Adrenal gland (tissue), 12 donors: ENCODE data around the gene SEPTIN14. TPM values are rescaled to one million over a fixed set of nuclear protein-coding genes. Genes with fewer than 3 reads are reported as not detected.
"Not testable (repeated sequence)": the region's sequence is repeated elsewhere in the genome, so short reads cannot be mapped to it uniquely, and the experiment has no call there.

Source experiments
- DNase-seq, 7 donors: peaks; one replicate each; pipeline ENCODE4 v3.0.0-alpha.2; 2019 to 2020
- H3K27ac ChIP-seq, 5 donors: fragments of 200-600 bp; sonication (generic) in 4 of 5; 1 replicate in 3 of 5; 2 replicates in 2 of 5; pipeline versions ENCODE4 v1.5.1 to v1.8.0; 2016 to 2020; ENCODE audit warnings: mild to moderate bottlenecking in 1 of 5
- H3K27me3 ChIP-seq: fragments of 200-600 bp; 2 replicates; pipeline ENCODE4 v1.8.0; 2021
- H3K36me3 ChIP-seq, 2 donors: fragments of 200-600 bp; replicated peaks in 1 of 2; 1 replicate in 1 of 2; 2 replicates in 1 of 2; pipeline versions ENCODE4 v1.5.1 to v1.8.0; 2018 to 2022
- H3K4me1 ChIP-seq, 2 donors: fragments of 200-600 bp; replicated peaks in 1 of 2; 1 replicate in 1 of 2; 2 replicates in 1 of 2; pipeline versions ENCODE4 v1.5.1 to v1.8.0; 2018 to 2021
- H3K4me3 ChIP-seq, 4 donors: fragments of 200-600 bp; sonication (generic) in 3 of 4; one replicate each; pipeline ENCODE4 v1.5.1; 2016 to 2018
- H3K9me3 ChIP-seq, 3 donors: fragments of 200-600 bp; sonication (generic) in 1 of 3; replicated peaks in 1 of 3; 1 replicate in 2 of 3; 2 replicates in 1 of 3; pipeline versions ENCODE4 v1.5.1 to v1.8.0; 2016 to 2021
- POLR2A ChIP-seq, 2 donors: fragments of 450-650 bp; IDR thresholded peaks; one replicate each; pipeline ENCODE4 v1.6.1; 2017; ENCODE audit warnings: antibody characterized with exemption in 2 of 2, mild to moderate bottlenecking in 2 of 2, moderate library complexity in 1 of 2
- WGBS, 4 donors: extraction: QIAGEN DNeasy Blood & Tissue Kit in 2 of 4; methylation state at CpG; one replicate each; pipeline versions ENCODE4 v1.1.5 to v1.1.7; 2013 to 2017; 5-methylcytosine and 5-hydroxymethylcytosine counted together
- intact Hi-C, 2 donors: fragments of 100-400 bp; cut with DNase I; formaldehyde crosslinking; loops; one replicate each; pipeline versions ENCODE4 v1.14.1 to v1.15.0; 2022 to 2023
- polyA plus RNA-seq, 3 donors: library from polyadenylated mRNA; stranded (reverse); fragments of 200-250 nt in 2 of 3; fragments of 350-450 nt in 1 of 3; fragmentation: Illumina TruSeq in 1 of 3; extraction: RNeasy Lipid Tissue Mini Kit (QIAGEN cat#74804) in 1 of 3; gene quantifications; one replicate each; pipeline ENCODE4 v1.2.3, GENCODE V29; 2013 to 2014
- total RNA-seq, 9 donors: library from RNA; depleted of rRNA in 4 of 9; stranded (reverse); fragments of >200 nt in 4 of 9; fragments of 120-200 nt in 1 of 9; fragmentation: NEBNext Ultra II Directional in 1 of 9; extraction: Animal tissue kit (Norgen Biotek cat#: 25700) in 1 of 9; gene quantifications; one replicate each; pipeline versions ENCODE4 v1.1.0 to v1.2.4, GENCODE V29; 2013 to 2023
- TF ChIP-seq, protein P1 (sequence below), 6 experiments: fragments of 450-650 bp in 4 of 6; fragments of 200-600 bp in 2 of 6; sonication (generic) in 1 of 6; IDR thresholded peaks; 1 replicate in 5 of 6; 2 replicates in 1 of 6; pipeline versions ENCODE4 v1.5.1 to v1.8.0; 2016 to 2021; ENCODE audit warnings: antibody characterized with exemption in 6 of 6, mild to moderate bottlenecking in 2 of 6, moderate library complexity in 1 of 6
- donor health status: healthy with polysubstance abuse.
- donor health status: Bipolar disorder and iron deficiency.
- donor health status: DM: yes; HTN: yes; CAD: no.
- donor health status: DM: no; HTN: no; CAD: no.
- donor health status: DM: no; HTN: no; CAD: no.
- donor health status: DM: yes; HTN: yes; CAD: no.

Gene SEPTIN14
- total and polyA plus RNA-seq, 12 donors, result not detected

DNA sequence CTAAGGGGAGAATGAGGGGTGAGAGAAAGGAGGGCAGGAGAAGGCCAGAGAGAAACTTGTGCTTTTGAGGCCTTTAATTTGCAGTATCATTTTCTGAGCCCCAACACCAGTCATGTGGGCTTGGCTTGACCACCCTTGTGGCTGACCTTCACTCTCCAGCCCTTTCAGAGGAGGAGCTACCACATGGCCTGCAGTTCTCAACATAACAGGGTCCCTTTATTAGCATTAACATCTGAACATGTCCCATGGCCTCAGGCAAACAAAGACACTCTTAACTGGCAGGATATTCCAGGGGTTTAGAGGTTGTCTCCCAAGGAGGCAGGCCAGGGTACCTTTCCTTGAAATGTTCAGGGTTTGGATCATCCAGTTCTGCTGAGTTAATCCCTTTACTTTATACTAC is 31.4 kb upstream of the SEPTIN14 start:
- Histone ChIP-seq H3K27me3 (no peaks in the 10 kb centered on the region), H3K27ac (no peak overlapping the region), H3K36me3 (no peaks in the 10 kb centered on the region), H3K4me1 (no peaks in the 10 kb centered on the region), H3K4me3 (no peak overlapping the region), H3K9me3 (no peaks in the 10 kb centered on the region)
- DNase-seq, result no peak
- TF ChIP-seq, protein P1, sequence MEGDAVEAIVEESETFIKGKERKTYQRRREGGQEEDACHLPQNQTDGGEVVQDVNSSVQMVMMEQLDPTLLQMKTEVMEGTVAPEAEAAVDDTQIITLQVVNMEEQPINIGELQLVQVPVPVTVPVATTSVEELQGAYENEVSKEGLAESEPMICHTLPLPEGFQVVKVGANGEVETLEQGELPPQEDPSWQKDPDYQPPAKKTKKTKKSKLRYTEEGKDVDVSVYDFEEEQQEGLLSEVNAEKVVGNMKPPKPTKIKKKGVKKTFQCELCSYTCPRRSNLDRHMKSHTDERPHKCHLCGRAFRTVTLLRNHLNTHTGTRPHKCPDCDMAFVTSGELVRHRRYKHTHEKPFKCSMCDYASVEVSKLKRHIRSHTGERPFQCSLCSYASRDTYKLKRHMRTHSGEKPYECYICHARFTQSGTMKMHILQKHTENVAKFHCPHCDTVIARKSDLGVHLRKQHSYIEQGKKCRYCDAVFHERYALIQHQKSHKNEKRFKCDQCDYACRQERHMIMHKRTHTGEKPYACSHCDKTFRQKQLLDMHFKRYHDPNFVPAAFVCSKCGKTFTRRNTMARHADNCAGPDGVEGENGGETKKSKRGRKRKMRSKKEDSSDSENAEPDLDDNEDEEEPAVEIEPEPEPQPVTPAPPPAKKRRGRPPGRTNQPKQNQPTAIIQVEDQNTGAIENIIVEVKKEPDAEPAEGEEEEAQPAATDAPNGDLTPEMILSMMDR (IDR thresholded peaks at IDR 0.05), result no peak
- TF ChIP-seq POLR2A (IDR thresholded peaks at IDR 0.05), result no peak
- intact Hi-C loops, result no loop called here

DNA sequence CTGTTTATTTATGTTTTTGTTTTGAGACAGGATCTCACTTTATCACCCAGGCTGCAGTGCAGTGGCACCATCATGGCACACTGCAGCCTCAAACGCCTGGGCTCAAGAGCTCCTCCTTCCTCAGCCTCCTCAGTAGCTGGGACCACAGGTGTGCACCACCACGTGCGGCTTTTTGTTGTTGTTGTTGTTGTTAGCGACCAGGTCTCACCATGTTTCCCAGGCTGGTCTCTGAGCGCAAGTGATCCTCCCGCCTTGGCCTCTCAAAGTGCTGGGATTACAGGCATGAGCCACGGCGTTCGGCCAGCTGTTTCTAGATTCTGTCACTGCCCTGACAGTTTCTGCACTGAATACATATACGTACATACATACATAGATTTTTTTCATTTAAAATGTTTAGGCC is 25.8 kb upstream of the SEPTIN14 start:
- Histone ChIP-seq H3K4me3 (peak overlapping the region in 1 of 4 donors; percentile 55), H3K27ac (peak overlapping the region in 1 of 5 donors; percentile 63)
- not testable (repeated sequence) for H3K36me3 ChIP-seq, H3K27me3 ChIP-seq, H3K9me3 ChIP-seq, H3K4me1 ChIP-seq
- peak in 2 of 7 donors; percentile 2 to 51 for DNase-seq
- WGBS, 4 donors, result 72 to 80% (median 75%) methylated on average over 10 of the region's 10 CpGs
- intact Hi-C loops, result loop anchor here in 1 of 2 donors (5.0 kb wide), 1 partner anchor 74 kb away; the partner anchor contains the start of gene NIPSNAP2

DNA sequence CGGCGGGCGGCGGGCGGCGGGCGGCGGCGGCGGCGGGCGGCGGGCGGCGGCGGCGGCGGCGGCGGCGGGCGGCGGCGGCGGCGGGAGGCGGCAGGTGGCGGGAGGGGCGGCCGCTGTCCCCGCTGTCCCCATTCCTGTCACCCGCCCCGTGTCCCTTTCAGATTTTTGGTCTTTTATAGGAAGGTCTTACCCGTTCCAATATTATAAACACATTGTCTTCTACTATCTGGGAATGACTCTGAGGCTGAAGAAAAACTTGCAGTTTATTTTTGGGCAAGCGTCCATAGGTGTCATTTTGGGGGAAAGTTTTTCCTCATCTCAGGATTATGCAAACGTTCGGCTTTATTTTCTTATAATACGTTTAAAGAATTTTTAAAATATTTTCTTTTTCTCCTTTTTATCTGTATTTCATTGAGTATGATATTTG is 25.3 kb upstream of the SEPTIN14 start:
- H3K9me3 ChIP-seq, result no peaks in the 10 kb centered on the region
- 1 to 2% (median 1%) methylated on average over 5 to 14 of the region's 38 CpGs for WGBS, 4 donors
- H3K27ac ChIP-seq, result peak overlapping the region in 3 of 5 donors; percentile 37 to 96 (median 63)
- TF ChIP-seq, protein P1 (IDR thresholded peaks at IDR 0.05), result no peak
- no peak for TF ChIP-seq POLR2A (IDR thresholded peaks at IDR 0.05)
- H3K4me1 ChIP-seq, result peaks cover 0 to 5% of the 10 kb centered on the region in 2 donors
- peak in 1 of 7 donors; percentile 14 for DNase-seq
- no peaks in the 10 kb centered on the region for H3K27me3 ChIP-seq
- H3K4me3 ChIP-seq, result peak overlapping the region in 2 of 4 donors; percentile 37 to 55
- intact Hi-C loops, result loop anchor here in 1 of 2 donors (5.0 kb wide), 1 partner anchor 74 kb away; the partner anchor contains the start of gene NIPSNAP2
- no peaks in the 10 kb centered on the region for H3K36me3 ChIP-seq

DNA sequence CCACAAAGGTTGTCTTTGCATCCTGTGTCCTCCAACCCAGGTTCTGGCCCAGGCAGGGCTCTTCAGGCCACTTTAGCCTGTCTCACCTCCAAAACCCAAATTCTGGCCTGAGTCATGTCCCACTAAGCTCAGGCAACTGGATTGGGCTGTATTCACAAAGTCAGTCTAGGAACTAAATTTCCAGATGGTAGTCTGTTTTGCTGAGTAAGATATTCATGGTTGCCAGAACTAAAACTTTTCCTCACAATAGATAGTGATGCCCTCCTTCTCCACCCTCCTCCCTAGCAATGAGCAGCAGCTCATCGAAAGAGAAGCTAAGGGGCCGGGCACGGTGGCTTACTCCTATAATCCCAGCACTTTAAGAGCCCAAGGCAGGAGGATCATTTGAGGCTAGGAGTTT is 21.8 kb upstream of the SEPTIN14 start:
- no peaks in the 10 kb centered on the region for H3K36me3 ChIP-seq
- H3K9me3 ChIP-seq, result no peaks in the 10 kb centered on the region
- no peak overlapping the region for H3K4me3 ChIP-seq
- intact Hi-C loops, result no loop called here
- no peak overlapping the region for H3K27ac ChIP-seq
- no peak for TF ChIP-seq POLR2A (IDR thresholded peaks at IDR 0.05)
- TF ChIP-seq, protein P1 (IDR thresholded peaks at IDR 0.05), result no peak
- 79 to 100% (median 92%) methylated on average over 3 of the region's 3 CpGs for WGBS, 4 donors
- H3K27me3 ChIP-seq, result no peaks in the 10 kb centered on the region
- peaks cover 0 to 5% of the 10 kb centered on the region in 2 donors for H3K4me1 ChIP-seq
- no peak for DNase-seq

DNA sequence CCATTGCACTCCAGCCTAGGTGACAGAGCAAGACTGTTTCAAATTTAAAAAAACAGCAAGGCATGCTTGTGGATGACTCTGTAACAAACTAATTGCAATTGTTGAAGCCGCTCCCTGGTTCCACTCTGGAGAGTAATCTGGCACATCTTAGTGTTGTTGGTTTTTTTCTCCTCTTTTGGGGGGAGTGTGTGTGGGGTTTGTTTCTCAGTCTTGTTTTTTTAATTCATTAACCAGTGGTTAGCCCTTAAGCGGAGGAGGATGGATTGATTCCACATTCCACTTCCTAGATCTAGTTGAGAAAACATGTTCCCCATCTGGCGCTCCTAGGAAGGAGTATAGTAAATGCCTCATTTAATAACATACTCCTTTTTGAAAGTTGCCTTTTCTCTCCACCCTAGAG is 16.1 kb upstream of the SEPTIN14 start:
- Histone ChIP-seq H3K4me3 (no peak overlapping the region), H3K9me3 (no peaks in the 10 kb centered on the region), H3K27me3 (no peaks in the 10 kb centered on the region), H3K4me1 (no peaks in the 10 kb centered on the region), H3K36me3 (no peaks in the 10 kb centered on the region), H3K27ac (no peak overlapping the region)
- intact Hi-C loops, result no loop called here
- TF ChIP-seq, protein P1 (IDR thresholded peaks at IDR 0.05), result no peak
- TF ChIP-seq POLR2A (IDR thresholded peaks at IDR 0.05), result no peak
- WGBS, 4 donors, result 84 to 92% (median 89%) methylated on average over 3 of the region's 3 CpGs
- no peak for DNase-seq
